HepG2 (cell line): Measurements from ENCODE around the gene C12orf43. TPM values are rescaled to one million over a fixed set of nuclear protein-coding genes. Genes with fewer than 3 reads are reported as not detected.

Experiments
- E2F1 ChIP-seq: sonication (generic); formaldehyde crosslinking; IDR thresholded peaks from 2 replicates; pipeline ENCODE4 v1.5.0; 2020; ENCODE audit warnings: missing genetic modification reagents
- FOXJ3 ChIP-seq: sonication (generic); formaldehyde crosslinking; IDR thresholded peaks from 2 replicates; pipeline ENCODE4 v1.4.0; 2020; ENCODE audit warnings: missing genetic modification reagents, mild to moderate bottlenecking, borderline replicate concordance
- GABPB1 ChIP-seq: IDR thresholded peaks from 2 replicates; pipeline ENCODE4 v1.6.1; 2016; ENCODE audit warnings: mild to moderate bottlenecking, missing genetic modification reagents, moderate library complexity, missing compliant biosample characterization
- KLF9 ChIP-seq: IDR thresholded peaks from 2 replicates; pipeline ENCODE4 v1.6.1; 2016; ENCODE audit warnings: low read depth
- MYNN ChIP-seq: sonication (generic); formaldehyde crosslinking; IDR thresholded peaks from 2 replicates; pipeline ENCODE4 v1.4.0; 2020; ENCODE audit warnings: mild to moderate bottlenecking, low read depth, missing genetic modification reagents
- NR2F6 ChIP-seq, 2 experiments: IDR thresholded peaks; 2 replicates each; pipeline ENCODE4 v1.6.1; 2016; ENCODE audit warnings: antibody characterized with exemption in 1 of 2, mild to moderate bottlenecking in 1 of 2
- PHF21A ChIP-seq: sonication (generic); formaldehyde crosslinking; IDR thresholded peaks from 2 replicates; pipeline ENCODE4 v1.5.0; 2020; ENCODE audit warnings: mild to moderate bottlenecking, missing genetic modification reagents
- RCOR2 ChIP-seq: IDR thresholded peaks from 2 replicates; pipeline ENCODE4 v1.6.1; 2016; ENCODE audit warnings: missing biosample characterization, missing genetic modification reagents
- RXRB ChIP-seq: IDR thresholded peaks from 2 replicates; pipeline ENCODE4 v1.6.1; 2016; ENCODE audit warnings: borderline replicate concordance, missing genetic modification reagents, missing compliant biosample characterization
- SIN3A ChIP-seq: IDR thresholded peaks from 2 replicates; pipeline ENCODE4 v1.6.1; 2011; ENCODE audit warnings: low read depth, mild to moderate bottlenecking, control low read depth, low read length, borderline replicate concordance
- THAP9 ChIP-seq: sonication (generic); formaldehyde crosslinking; IDR thresholded peaks from 2 replicates; pipeline ENCODE4; 2020; ENCODE audit warnings: missing genetic modification reagents, mild to moderate bottlenecking, borderline replicate concordance
- ZFY ChIP-seq: sonication (generic); formaldehyde crosslinking; IDR thresholded peaks from 2 replicates; pipeline ENCODE4 v1.4.0; 2020; ENCODE audit warnings: missing genetic modification reagents
- ZNF18 ChIP-seq: sonication (generic); formaldehyde crosslinking; IDR thresholded peaks from 2 replicates; pipeline ENCODE4 v1.8.0; 2022; ENCODE audit warnings: mild to moderate bottlenecking, missing genetic modification reagents; ENCODE audit not compliant: insufficient replicate concordance
- ZNF225 ChIP-seq: sonication (generic); formaldehyde crosslinking; IDR thresholded peaks from 2 replicates; pipeline ENCODE4 v1.4.0; 2020; ENCODE audit warnings: mild to moderate bottlenecking, missing genetic modification reagents
- ZNF687 ChIP-seq: sonication (generic); formaldehyde crosslinking; IDR thresholded peaks from 2 replicates; pipeline ENCODE4 v1.5.1; 2020; ENCODE audit warnings: mild to moderate bottlenecking, missing genetic modification reagents, moderate library complexity
- ZNF747 ChIP-seq: sonication (generic); formaldehyde crosslinking; IDR thresholded peaks from 2 replicates; pipeline ENCODE4 v1.8.1; 2023; ENCODE audit warnings: missing genetic modification reagents, mild to moderate bottlenecking, borderline replicate concordance
- ZNF75D ChIP-seq: sonication (generic); formaldehyde crosslinking; IDR thresholded peaks from 2 replicates; pipeline ENCODE4 v1.8.1; 2023; ENCODE audit warnings: missing genetic modification reagents, mild to moderate bottlenecking, borderline replicate concordance
- ZSCAN21 ChIP-seq: sonication (generic); formaldehyde crosslinking; IDR thresholded peaks from 2 replicates; pipeline ENCODE4 v1.8.0; 2022; ENCODE audit warnings: mild to moderate bottlenecking, missing genetic modification reagents, moderate library complexity, borderline replicate concordance
- polyA plus RNA-seq, 8 experiments: library from polyadenylated mRNA; depleted of rRNA in 3 of 8; stranded (reverse) in 7 of 8; unstranded in 1 of 8; fragments of >200 nt; fragmentation: Illumina TruSeq in 4 of 8; extraction: Trizol in 4 of 8; gene quantifications; 2 replicates each; pipeline versions ENCODE4 v1.2.1 to v1.2.3, GENCODE V29; 2011 to 2016; ENCODE audit warnings: low read depth in 4 of 8, missing spikeins in 1 of 8, mixed read lengths in 1 of 8; ENCODE audit not compliant: insufficient read depth in 1 of 8
- total RNA-seq, 5 experiments: library from RNA; depleted of rRNA; stranded (reverse); fragments of >200 nt; fragmentation: Illumina TruSeq; extraction: Trizol; gene quantifications; 2 replicates each; pipeline ENCODE4 v1.2.3, GENCODE V29; 2016; ENCODE audit warnings: low read depth in 1 of 5

C12orf43 gene
- total and polyA plus RNA-seq, 2 of the 13 experiments (the other 11 are each of a cell fraction or from before 2014, with no cell fraction given) = 7.9 to 11.1 TPM

- peak; percentile 64; the same call in 1 of the 2 replicates for TF ChIP-seq SIN3A
- TF ChIP-seq ZFY (CRISPR knock-in tag) = peak; percentile 80
- 0 out of 2 replicates have a peak, but pooled peaks have one; percentile 34 for TF ChIP-seq ZSCAN21
- peak; percentile 67; the same call in 1 of the 2 replicates for TF ChIP-seq ZNF747 (CRISPR knock-in tag)
- no peak for TF ChIP-seq ZNF18 (CRISPR knock-in tag)
- TF ChIP-seq FOXJ3 (CRISPR knock-in tag) = peak; percentile 45; the same call in 1 of the 2 replicates
- TF ChIP-seq RXRB (CRISPR knock-in tag) = peak; percentile 67; the same call in 1 of the 2 replicates
- peak; percentile 87 for TF ChIP-seq ZNF687 (CRISPR knock-in tag)
- TF ChIP-seq ZNF75D (CRISPR knock-in tag) = no peak
- TF ChIP-seq THAP9 = 0 out of 2 replicates have a peak, but pooled peaks have one; percentile 20
- no peak for TF ChIP-seq MYNN
- TF ChIP-seq GABPB1 (CRISPR knock-in tag) = peak; percentile 79
- TF ChIP-seq NR2F6 (IDR thresholded peaks at IDR 0.05) = no peak
- peak; percentile 57; the same call in 1 of the 2 replicates for TF ChIP-seq NR2F6 (CRISPR knock-in tag; IDR thresholded peaks at IDR 0.05)
- TF ChIP-seq KLF9 = no peak
- TF ChIP-seq E2F1 (CRISPR knock-in tag) = peak; percentile 41; the same call in 1 of the 2 replicates
- peak; percentile 83 for TF ChIP-seq PHF21A (CRISPR knock-in tag)
- 0 out of 2 replicates have a peak, but pooled peaks have one; percentile 29 for TF ChIP-seq RCOR2 (CRISPR knock-in tag)
- peak; percentile 79; the same call in 1 of the 2 replicates for TF ChIP-seq ZNF225 (CRISPR knock-in tag)
Measured at GRCh38 chr12:120979862-120980696, 36.2 kb downstream of the C12orf43 start (continued).
